ENCODE measurements around the gene KSR2.

DNA sequence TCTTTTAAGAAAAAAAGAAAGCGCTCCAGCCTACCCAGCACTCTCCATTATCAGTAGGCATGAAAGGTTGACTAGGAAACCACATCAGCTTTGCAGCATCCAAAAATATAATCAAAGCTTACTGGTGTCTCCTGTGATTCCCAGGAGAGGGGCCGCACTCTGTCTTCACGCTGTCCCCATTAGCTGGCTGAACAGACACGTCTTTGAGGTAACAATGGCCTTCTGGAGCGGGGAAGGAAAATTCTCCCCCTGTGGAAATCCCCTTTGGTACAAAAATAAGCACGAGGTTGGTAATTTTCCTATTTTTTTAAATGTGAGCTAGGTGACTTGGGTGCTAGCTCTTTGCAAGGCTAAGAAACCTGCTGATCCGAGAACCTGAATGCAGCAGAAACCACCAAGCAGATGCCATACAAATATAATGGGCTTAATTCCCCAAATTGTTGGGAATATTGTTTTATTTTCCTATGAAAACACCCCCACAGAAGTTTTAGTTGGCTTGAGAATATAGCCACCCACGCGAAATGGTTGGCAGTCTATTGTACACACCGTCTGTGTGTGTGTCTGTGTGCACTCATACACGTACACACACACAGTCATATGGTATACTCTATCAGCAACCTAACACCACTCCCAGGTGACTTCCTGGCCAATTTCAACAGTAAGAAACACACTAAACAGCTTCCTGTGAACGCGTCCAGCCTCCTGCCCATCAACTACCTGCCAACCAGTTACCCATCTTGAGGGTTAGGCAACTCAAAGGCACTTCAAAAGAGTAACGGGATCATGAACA, 71.2 kb downstream of the KSR2 start:
- TF ChIP-seq, protein P1, sequence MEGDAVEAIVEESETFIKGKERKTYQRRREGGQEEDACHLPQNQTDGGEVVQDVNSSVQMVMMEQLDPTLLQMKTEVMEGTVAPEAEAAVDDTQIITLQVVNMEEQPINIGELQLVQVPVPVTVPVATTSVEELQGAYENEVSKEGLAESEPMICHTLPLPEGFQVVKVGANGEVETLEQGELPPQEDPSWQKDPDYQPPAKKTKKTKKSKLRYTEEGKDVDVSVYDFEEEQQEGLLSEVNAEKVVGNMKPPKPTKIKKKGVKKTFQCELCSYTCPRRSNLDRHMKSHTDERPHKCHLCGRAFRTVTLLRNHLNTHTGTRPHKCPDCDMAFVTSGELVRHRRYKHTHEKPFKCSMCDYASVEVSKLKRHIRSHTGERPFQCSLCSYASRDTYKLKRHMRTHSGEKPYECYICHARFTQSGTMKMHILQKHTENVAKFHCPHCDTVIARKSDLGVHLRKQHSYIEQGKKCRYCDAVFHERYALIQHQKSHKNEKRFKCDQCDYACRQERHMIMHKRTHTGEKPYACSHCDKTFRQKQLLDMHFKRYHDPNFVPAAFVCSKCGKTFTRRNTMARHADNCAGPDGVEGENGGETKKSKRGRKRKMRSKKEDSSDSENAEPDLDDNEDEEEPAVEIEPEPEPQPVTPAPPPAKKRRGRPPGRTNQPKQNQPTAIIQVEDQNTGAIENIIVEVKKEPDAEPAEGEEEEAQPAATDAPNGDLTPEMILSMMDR (IDR thresholded peaks at IDR 0.05): no peak
- TF ChIP-seq POLR2A (IDR thresholded peaks at IDR 0.05) (no peak), POLR2AphosphoS5 (IDR thresholded peaks at IDR 0.05) (no peak), EP300 (IDR thresholded peaks at IDR 0.05) (no peak)
